CD14-positive monocyte (primary cell): ENCODE results near the gene SLC17A2. TPM values are rescaled to one million over a fixed set of nuclear protein-coding genes. Genes with fewer than 3 reads are reported as not detected.

Source experiments
- DNase-seq, 3 donors: peaks; one replicate each; pipeline ENCODE4 v3.0.0-alpha.2; 2011 to 2022
- H2AFZ ChIP-seq: 2 replicates; pipeline ENCODE4 v1.6.0; 2012; ENCODE audit warnings: mild to moderate bottlenecking, low read depth, low read length, inconsistent platforms; ENCODE audit not compliant: insufficient read depth, poor library complexity, severe bottlenecking
- H3K27ac ChIP-seq, 2 donors: 1 replicate in 1 of 2; 2 replicates in 1 of 2; pipeline ENCODE4 v1.5.1; 2012 to 2013; ENCODE audit warnings: low read length in 2 of 2, control low read depth in 1 of 2, inconsistent platforms in 1 of 2, low read depth in 1 of 2, mild to moderate bottlenecking in 1 of 2
- H3K27me3 ChIP-seq, 2 donors: one replicate each; pipeline versions ENCODE4 v1.6.0 to v1.6.1; 2011 to 2013; ENCODE audit warnings: low read length in 2 of 2; ENCODE audit not compliant: control insufficient read depth in 2 of 2, insufficient read depth in 2 of 2
- H3K36me3 ChIP-seq, 2 donors: replicated peaks in 1 of 2; 1 replicate in 1 of 2; 2 replicates in 1 of 2; pipeline versions ENCODE4 v1.5.1 to v1.6.1; 2012 to 2013; ENCODE audit warnings: low read length in 2 of 2, control low read depth in 1 of 2, inconsistent platforms in 1 of 2, mild to moderate bottlenecking in 1 of 2; ENCODE audit not compliant: insufficient read depth in 2 of 2, control insufficient read depth in 1 of 2
- H3K4me1 ChIP-seq, 2 donors: 1 replicate in 1 of 2; 2 replicates in 1 of 2; pipeline versions ENCODE4 v1.5.1 to v1.6.1; 2012 to 2013; ENCODE audit warnings: low read length in 2 of 2, control low read depth in 1 of 2, inconsistent platforms in 1 of 2, mild to moderate bottlenecking in 1 of 2, moderate library complexity in 1 of 2; ENCODE audit not compliant: insufficient read depth in 2 of 2, control insufficient read depth in 1 of 2
- H3K4me2 ChIP-seq: replicated peaks from 2 replicates; pipeline ENCODE3; 2012; ENCODE audit warnings: low read length, moderate library complexity, mild to moderate bottlenecking; ENCODE audit not compliant: poor library complexity, severe bottlenecking; ENCODE audit errors: extremely low read depth
- H3K4me3 ChIP-seq, 3 experiments: fragments of 200-600 bp in 1 of 3; sonication (generic) in 1 of 3; replicated peaks in 1 of 3; 1 replicate in 2 of 3; 2 replicates in 1 of 3; pipeline ENCODE4 v1.5.1; 2011 to 2013; ENCODE audit warnings: low read length in 3 of 3, mild to moderate bottlenecking in 3 of 3, control low read depth in 2 of 3, low read depth in 2 of 3, inconsistent platforms in 1 of 3, moderate library complexity in 1 of 3
- H3K79me2 ChIP-seq: 2 replicates; pipeline ENCODE4 v1.6.0; 2012; ENCODE audit warnings: mild to moderate bottlenecking, control low read depth, inconsistent platforms, low read length, moderate library complexity; ENCODE audit not compliant: insufficient read depth
- H3K9ac ChIP-seq: 2 replicates; pipeline ENCODE4 v1.6.0; 2017; ENCODE audit warnings: low read length, mild to moderate bottlenecking; ENCODE audit not compliant: insufficient read depth, poor library complexity, severe bottlenecking
- H3K9me3 ChIP-seq, 2 donors: replicated peaks in 1 of 2; 1 replicate in 1 of 2; 2 replicates in 1 of 2; pipeline versions ENCODE4 v1.5.1 to v1.6.1; 2012 to 2013; ENCODE audit warnings: low read length in 2 of 2, control low read depth in 1 of 2; ENCODE audit not compliant: control insufficient read depth in 1 of 2, insufficient read depth in 1 of 2
- H4K20me1 ChIP-seq: 2 replicates; pipeline ENCODE4 v1.6.0; 2012; ENCODE audit warnings: mild to moderate bottlenecking, low read length, control low read depth, moderate library complexity; ENCODE audit not compliant: insufficient read depth
- H3K27ac Mint-ChIP-seq, 7 donors: one replicate each; pipeline ENCODE4 v1.8.0; 2020; ENCODE audit warnings: mild to moderate bottlenecking in 7 of 7, mixed read lengths in 7 of 7, moderate library complexity in 6 of 7, inconsistent platforms in 2 of 7
- H3K27me3 Mint-ChIP-seq, 3 donors: one replicate each; pipeline ENCODE4 v1.8.0; 2021 to 2022; ENCODE audit warnings: low read depth in 3 of 3, mild to moderate bottlenecking in 3 of 3, mixed read lengths in 3 of 3, moderate library complexity in 3 of 3, inconsistent platforms in 1 of 3
- H3K36me3 Mint-ChIP-seq, 2 donors: one replicate each; pipeline ENCODE4 v1.8.0; 2020; ENCODE audit warnings: mixed read lengths in 2 of 2, inconsistent platforms in 1 of 2, mild to moderate bottlenecking in 1 of 2
- H3K4me1 Mint-ChIP-seq: one replicate; pipeline ENCODE4 v1.8.0; 2020; ENCODE audit warnings: mild to moderate bottlenecking, mixed read lengths
- H3K4me3 Mint-ChIP-seq, 2 donors: one replicate each; pipeline ENCODE4 v1.8.0; 2020; ENCODE audit warnings: mild to moderate bottlenecking in 2 of 2, mixed read lengths in 2 of 2, moderate library complexity in 1 of 2
- H3K9me3 Mint-ChIP-seq, 7 donors: one replicate each; pipeline ENCODE4 v1.8.0; 2020 to 2022; ENCODE audit warnings: mixed read lengths in 7 of 7, mild to moderate bottlenecking in 6 of 7, moderate library complexity in 6 of 7, inconsistent platforms in 2 of 7
- WGBS: methylation state at CpG from one replicate; pipeline ENCODE4 v1.1.5; 2013; ENCODE audit warnings: missing lambda C conversion rate; ENCODE audit not compliant: insufficient coverage; 5-methylcytosine and 5-hydroxymethylcytosine counted together
- intact Hi-C, 2 donors: fragments of 100-400 bp; cut with micrococcal nuclease; formaldehyde crosslinking; loops; one replicate each; pipeline versions ENCODE4 v1.15.0 to v1.15.1; 2023
- polyA plus RNA-seq, 3 donors: library from polyadenylated mRNA; depleted of rRNA in 1 of 3; unstranded in 2 of 3; stranded (reverse) in 1 of 3; fragments of 300-500 nt in 2 of 3; fragments of >200 nt in 1 of 3; fragmentation: Illumina TruSeq in 2 of 3; gene quantifications; 1 replicate in 2 of 3; 2 replicates in 1 of 3; pipeline ENCODE4 v1.2.3, GENCODE V29; 2012 to 2021
- TF ChIP-seq, protein P1 (sequence below): fragments of 200-600 bp; IDR thresholded peaks from one replicate; pipeline ENCODE4 v1.8.0; 2022; ENCODE audit warnings: antibody characterized with exemption, mild to moderate bottlenecking

Gene SLC17A2
- polyA plus RNA-seq, 3 donors = not detected

DNA sequence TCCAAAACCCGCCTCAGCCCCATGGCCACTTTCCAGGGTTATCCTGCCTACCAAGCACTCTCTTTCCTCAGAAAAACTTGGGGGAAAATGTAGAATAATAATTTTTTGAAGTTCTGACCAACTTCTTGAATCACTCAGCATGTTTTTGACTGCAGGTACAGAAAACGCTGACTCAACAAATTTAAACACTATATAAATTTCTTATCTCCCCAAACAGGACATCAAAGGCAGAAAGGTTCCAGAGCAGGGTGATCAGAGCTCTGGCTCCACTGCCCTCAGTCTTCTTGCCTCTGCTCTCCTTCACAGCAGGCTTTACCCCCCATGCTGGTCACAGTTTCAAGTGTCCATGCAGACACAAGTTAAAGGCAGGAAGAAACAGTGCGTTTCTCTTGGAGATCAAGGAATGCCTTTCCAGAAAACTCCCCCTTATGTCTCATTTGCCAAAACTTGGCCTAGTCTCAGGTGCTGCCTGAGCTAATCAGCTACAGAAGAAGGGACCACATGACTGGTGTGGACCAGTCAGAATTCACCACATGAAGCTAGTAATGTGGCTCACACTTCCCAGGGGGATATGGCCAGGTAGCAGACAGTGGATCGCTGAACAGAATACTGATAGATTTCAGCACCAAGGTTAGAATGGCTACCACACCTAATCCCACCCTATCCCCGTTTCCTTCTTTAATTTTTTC lies 32.1 kb downstream of the SLC17A2 start:
- intact Hi-C loops = no loop called here
- H3K4me3 ChIP-seq = no peak overlapping the region
- no peak overlapping the region for H3K27ac Mint-ChIP-seq
- H3K9ac ChIP-seq = no peak overlapping the region
- TF ChIP-seq, protein P1, sequence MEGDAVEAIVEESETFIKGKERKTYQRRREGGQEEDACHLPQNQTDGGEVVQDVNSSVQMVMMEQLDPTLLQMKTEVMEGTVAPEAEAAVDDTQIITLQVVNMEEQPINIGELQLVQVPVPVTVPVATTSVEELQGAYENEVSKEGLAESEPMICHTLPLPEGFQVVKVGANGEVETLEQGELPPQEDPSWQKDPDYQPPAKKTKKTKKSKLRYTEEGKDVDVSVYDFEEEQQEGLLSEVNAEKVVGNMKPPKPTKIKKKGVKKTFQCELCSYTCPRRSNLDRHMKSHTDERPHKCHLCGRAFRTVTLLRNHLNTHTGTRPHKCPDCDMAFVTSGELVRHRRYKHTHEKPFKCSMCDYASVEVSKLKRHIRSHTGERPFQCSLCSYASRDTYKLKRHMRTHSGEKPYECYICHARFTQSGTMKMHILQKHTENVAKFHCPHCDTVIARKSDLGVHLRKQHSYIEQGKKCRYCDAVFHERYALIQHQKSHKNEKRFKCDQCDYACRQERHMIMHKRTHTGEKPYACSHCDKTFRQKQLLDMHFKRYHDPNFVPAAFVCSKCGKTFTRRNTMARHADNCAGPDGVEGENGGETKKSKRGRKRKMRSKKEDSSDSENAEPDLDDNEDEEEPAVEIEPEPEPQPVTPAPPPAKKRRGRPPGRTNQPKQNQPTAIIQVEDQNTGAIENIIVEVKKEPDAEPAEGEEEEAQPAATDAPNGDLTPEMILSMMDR = no peak
- no peak overlapping the region for H3K27ac ChIP-seq
- no peak overlapping the region for H2AFZ ChIP-seq
- WGBS = 92% methylated on average over 2 of the region's 5 CpGs
- no peaks in the 10 kb centered on the region for H4K20me1 ChIP-seq
- no peaks in the 10 kb centered on the region for H3K4me1 ChIP-seq
- H3K4me1 Mint-ChIP-seq = no peaks in the 10 kb centered on the region
- no peaks in the 10 kb centered on the region for H3K36me3 Mint-ChIP-seq
- no peaks in the 10 kb centered on the region for H3K9me3 Mint-ChIP-seq
- no peak overlapping the region for H3K4me3 Mint-ChIP-seq
- no peak overlapping the region for H3K4me2 ChIP-seq
- H3K79me2 ChIP-seq = no peaks in the 10 kb centered on the region
- peaks cover 0 to 2% (median 0%) of the 10 kb centered on the region in 3 donors for H3K27me3 Mint-ChIP-seq
- no peaks in the 10 kb centered on the region for H3K9me3 ChIP-seq
- H3K36me3 ChIP-seq = no peaks in the 10 kb centered on the region
- H3K27me3 ChIP-seq = no peaks in the 10 kb centered on the region
- no peak for DNase-seq

DNA sequence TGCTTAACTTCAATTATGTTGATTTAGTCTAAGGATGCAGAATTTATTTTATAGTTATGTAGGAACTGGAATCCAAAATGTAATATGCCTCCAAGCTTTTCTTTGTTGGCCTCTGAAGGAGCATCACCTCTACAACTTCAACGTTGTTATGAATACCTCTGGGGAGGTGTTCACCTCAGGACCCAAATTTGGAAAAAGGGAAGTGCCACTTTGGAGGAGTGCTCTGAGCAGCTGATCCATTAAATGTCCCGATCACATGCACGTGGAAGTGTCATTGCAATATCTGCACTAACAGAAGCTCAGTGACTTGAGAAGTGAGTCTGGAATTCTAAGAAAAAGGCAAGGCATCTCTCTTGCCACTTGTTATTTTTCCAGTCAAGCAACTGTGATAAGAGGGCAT lies 34.2 kb downstream of the SLC17A2 start:
- H3K4me2 ChIP-seq = no peak overlapping the region
- intact Hi-C loops = no loop called here
- H3K36me3 ChIP-seq = no peaks in the 10 kb centered on the region
- H3K9me3 ChIP-seq = no peaks in the 10 kb centered on the region
- no peaks in the 10 kb centered on the region for H4K20me1 ChIP-seq
- no peak overlapping the region for H2AFZ ChIP-seq
- no peak overlapping the region for H3K9ac ChIP-seq
- no peak overlapping the region for H3K27ac Mint-ChIP-seq
- H3K4me3 ChIP-seq = no peak overlapping the region
- WGBS = 92% methylated on average over 2 of the region's 3 CpGs
- no peaks in the 10 kb centered on the region for H3K4me1 ChIP-seq
- H3K36me3 Mint-ChIP-seq = no peaks in the 10 kb centered on the region
- no peak for DNase-seq
- peaks cover 0 to 1% (median 0%) of the 10 kb centered on the region in 3 donors for H3K27me3 Mint-ChIP-seq
- no peaks in the 10 kb centered on the region for H3K9me3 Mint-ChIP-seq
- no peaks in the 10 kb centered on the region for H3K79me2 ChIP-seq
- H3K27ac ChIP-seq = no peak overlapping the region
- H3K27me3 ChIP-seq = no peaks in the 10 kb centered on the region
- TF ChIP-seq, protein P1 = no peak
- no peaks in the 10 kb centered on the region for H3K4me1 Mint-ChIP-seq
- no peak overlapping the region for H3K4me3 Mint-ChIP-seq
